BE2C (cell line): ENCODE data around the gene MINDY4.

Experiments used
- DNase-seq: peaks from one replicate; pipeline ENCODE4 v3.0.0-alpha.2; 2020
- H3K27me3 ChIP-seq: fragments of 250-450 bp; sonication (Bioruptor Pico); 2 replicates; pipeline ENCODE4 v1.5.1; 2020; ENCODE audit warnings: mild to moderate bottlenecking
- H3K36me3 ChIP-seq: fragments of 250-450 bp; sonication (Bioruptor Pico); 2 replicates; pipeline ENCODE4 v1.5.1; 2020; ENCODE audit warnings: mild to moderate bottlenecking
- H3K4me1 ChIP-seq: fragments of 250-450 bp; sonication (Bioruptor Pico); 2 replicates; pipeline ENCODE4 v1.5.1; 2020
- H3K4me3 ChIP-seq: 2 replicates; pipeline ENCODE4 v1.5.1; 2011; ENCODE audit warnings: low read depth, low read length
- H3K9me3 ChIP-seq: fragments of 250-450 bp; sonication (Bioruptor Pico); 2 replicates; pipeline ENCODE4 v1.5.1; 2020
- CTCF ChIP-seq: IDR thresholded peaks from 2 replicates; pipeline ENCODE4 v1.5.1; 2012; ENCODE audit warnings: mild to moderate bottlenecking, low read depth, low read length

MINDY4 gene

GRCh38 chr7:30732606-30733005, 38.6 kb upstream of the MINDY4 start:
- Histone ChIP-seq H3K4me3 (no peak overlapping the region), H3K4me1 (no peaks in the 10 kb centered on the region), H3K9me3 (no peaks in the 10 kb centered on the region), H3K27me3 (no peaks in the 10 kb centered on the region), H3K36me3 (no peaks in the 10 kb centered on the region)
- no peak for TF ChIP-seq CTCF
- DNase-seq, result no peak

GRCh38 chr7:30733216-30733615, 38.0 kb upstream of the MINDY4 start:
- TF ChIP-seq CTCF, result no peak
- H3K27me3 ChIP-seq, result no peaks in the 10 kb centered on the region

GRCh38 chr7:30733691-30734090, 37.5 kb upstream of the MINDY4 start:
- H3K27me3 ChIP-seq, result no peaks in the 10 kb centered on the region
- no peaks in the 10 kb centered on the region for H3K36me3 ChIP-seq
- no peaks in the 10 kb centered on the region for H3K4me1 ChIP-seq
- H3K9me3 ChIP-seq, result no peaks in the 10 kb centered on the region
- DNase-seq, result no peak
- no peak for TF ChIP-seq CTCF
- no peak overlapping the region for H3K4me3 ChIP-seq

More at GRCh38 chr7:30733216-30733615, 38.0 kb upstream of the MINDY4 start:
- H3K4me3 ChIP-seq, result no peak overlapping the region
- H3K4me1 ChIP-seq, result no peaks in the 10 kb centered on the region
- no peak for DNase-seq
- H3K36me3 ChIP-seq, result no peaks in the 10 kb centered on the region
- H3K9me3 ChIP-seq, result no peaks in the 10 kb centered on the region

GRCh38 chr7:30734497-30734896, 36.7 kb upstream of the MINDY4 start:
- no peak overlapping the region for H3K4me3 ChIP-seq
- H3K27me3 ChIP-seq, result no peaks in the 10 kb centered on the region
- no peaks in the 10 kb centered on the region for H3K36me3 ChIP-seq
- TF ChIP-seq CTCF, result no peak
- no peak for DNase-seq
- no peaks in the 10 kb centered on the region for H3K4me1 ChIP-seq
- no peaks in the 10 kb centered on the region for H3K9me3 ChIP-seq

GRCh38 chr7:30735631-30736030, 35.6 kb upstream of the MINDY4 start:
- Histone ChIP-seq H3K27me3 (no peaks in the 10 kb centered on the region), H3K4me1 (no peaks in the 10 kb centered on the region), H3K4me3 (no peak overlapping the region), H3K9me3 (no peaks in the 10 kb centered on the region), H3K36me3 (no peaks in the 10 kb centered on the region)
- no peak for TF ChIP-seq CTCF
- DNase-seq, result no peak

- no peak for DNase-seq
- Histone ChIP-seq H3K4me1 (no peaks in the 10 kb centered on the region), H3K4me3 (no peak overlapping the region), H3K36me3 (no peaks in the 10 kb centered on the region), H3K27me3 (no peaks in the 10 kb centered on the region), H3K9me3 (no peaks in the 10 kb centered on the region)
- TF ChIP-seq CTCF, result no peak
Measured at GRCh38 chr7:30736291-30736690, 34.9 kb upstream of the MINDY4 start.
